Right renal pelvis (tissue), 4 donors: Measurements from ENCODE around the gene CSRNP3. TPM values are rescaled to one million over a fixed set of nuclear protein-coding genes. Genes with fewer than 3 reads are reported as not detected.

Experiments used
- DNase-seq, 4 donors: peaks; one replicate each; pipeline ENCODE4 v3.0.0-alpha.2; 2013; ENCODE audit warnings: low read depth in 4 of 4, low spot score in 3 of 4, missing footprints in 1 of 4
- polyA plus RNA-seq, 4 donors: library from polyadenylated mRNA; unstranded; fragments of 120-200 nt; gene quantifications; one replicate each; pipeline ENCODE4 v1.2.1, GENCODE V29; 2013; ENCODE audit not compliant: insufficient read length in 4 of 4

CSRNP3 gene
- polyA plus RNA-seq, 4 donors = 9.0 to 12.4 (median 11.3) TPM

DNA sequence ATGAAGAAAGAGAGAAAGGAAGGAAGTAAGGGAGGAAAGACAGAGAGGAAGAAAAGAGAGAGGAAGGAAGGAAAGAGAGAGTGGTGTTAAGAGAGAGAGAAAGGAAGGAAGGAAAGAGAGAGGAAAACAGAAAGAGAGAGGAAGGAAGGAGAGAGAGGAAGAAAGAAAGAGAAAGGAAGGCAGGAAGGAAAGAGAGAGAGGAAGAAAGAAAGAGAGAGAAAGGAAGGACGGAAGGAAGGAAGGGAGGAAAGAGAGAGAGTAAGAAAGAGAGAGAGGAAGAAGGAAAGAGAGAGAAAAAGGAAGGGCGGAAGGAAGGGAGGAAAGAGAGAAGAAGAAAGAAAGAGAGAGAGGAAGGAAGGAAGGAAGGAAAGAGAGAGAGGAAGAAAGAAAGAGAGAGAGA lies 197.1 kb downstream of the CSRNP3 start:
- no peak for DNase-seq

DNA sequence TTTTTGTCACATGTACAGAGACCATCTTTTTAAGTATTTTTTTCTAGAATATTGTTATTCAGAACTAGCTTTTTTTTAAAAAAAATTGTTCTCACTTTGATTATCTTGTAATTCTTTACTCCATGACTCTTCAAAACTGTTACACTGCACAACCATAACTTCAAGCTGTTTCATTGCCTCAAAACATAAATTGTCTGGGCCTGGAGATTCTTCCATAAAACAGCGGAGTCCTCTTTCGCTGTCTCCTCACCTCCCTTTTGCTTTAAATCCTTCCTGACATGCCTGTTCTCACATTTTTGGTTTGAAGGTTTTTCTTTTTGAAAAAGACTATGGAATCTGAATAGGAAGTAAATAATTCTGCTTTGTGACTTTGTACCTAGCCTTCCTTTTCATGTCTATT lies 197.9 kb downstream of the CSRNP3 start:
- no peak for DNase-seq

DNA sequence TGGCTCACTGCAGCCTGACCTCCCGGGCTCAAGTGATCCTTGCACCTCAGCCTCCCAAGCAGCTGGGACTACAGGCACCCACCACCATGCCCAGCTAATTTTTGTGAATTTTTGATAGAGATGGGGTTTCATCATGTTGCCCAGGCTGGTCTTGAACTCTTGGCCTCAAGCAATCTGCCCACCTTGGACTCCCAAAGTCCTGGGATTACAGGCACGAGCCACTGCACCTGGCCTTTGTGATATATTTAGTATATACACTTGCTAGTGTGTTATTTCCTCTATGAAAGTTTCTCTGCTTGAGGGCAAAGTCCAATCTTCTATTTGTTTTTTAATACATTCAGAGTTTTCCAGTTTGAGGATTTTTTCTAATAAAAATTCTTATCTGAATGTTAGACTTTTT lies 205.3 kb downstream of the CSRNP3 start:
- no peak for DNase-seq

DNA sequence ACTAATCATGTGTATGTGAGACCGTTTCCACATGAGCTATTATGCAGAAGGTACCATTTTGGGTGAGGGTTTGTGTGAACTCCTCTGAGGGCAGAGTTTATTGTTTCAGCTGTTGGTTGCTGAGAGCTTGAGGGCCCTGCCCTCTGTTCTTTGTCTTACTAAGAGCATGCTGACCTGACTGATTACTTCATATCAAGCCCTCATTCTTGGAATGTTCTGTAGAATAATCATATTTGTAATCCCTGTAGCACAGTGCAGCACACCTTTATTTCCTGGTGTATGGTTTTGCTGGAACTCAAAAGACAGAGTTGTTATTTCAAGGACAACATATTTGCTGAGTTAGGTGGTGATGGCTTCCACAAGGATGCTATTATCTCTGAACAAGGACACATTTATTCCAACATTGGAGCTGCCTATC lies 206.1 kb downstream of the CSRNP3 start:
- no peak for DNase-seq

DNA sequence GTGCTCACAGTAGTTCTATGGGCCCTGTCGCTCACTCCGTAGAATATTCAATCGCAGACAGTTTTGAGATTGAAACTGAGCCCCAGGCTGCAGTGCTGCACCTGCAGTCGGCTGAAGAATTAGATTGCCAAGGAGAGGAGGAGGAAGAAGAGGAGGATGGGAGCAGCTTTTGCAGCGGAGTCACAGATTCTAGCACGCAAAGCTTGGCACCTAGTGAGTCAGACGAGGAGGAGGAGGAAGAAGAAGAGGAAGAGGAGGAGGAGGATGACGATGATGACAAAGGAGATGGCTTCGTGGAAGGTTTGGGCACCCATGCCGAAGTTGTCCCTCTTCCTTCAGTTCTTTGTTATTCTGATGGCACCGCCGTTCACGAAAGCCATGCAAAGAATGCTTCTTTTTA lies 209.4 kb downstream of the CSRNP3 start:
- no peak for DNase-seq

DNA sequence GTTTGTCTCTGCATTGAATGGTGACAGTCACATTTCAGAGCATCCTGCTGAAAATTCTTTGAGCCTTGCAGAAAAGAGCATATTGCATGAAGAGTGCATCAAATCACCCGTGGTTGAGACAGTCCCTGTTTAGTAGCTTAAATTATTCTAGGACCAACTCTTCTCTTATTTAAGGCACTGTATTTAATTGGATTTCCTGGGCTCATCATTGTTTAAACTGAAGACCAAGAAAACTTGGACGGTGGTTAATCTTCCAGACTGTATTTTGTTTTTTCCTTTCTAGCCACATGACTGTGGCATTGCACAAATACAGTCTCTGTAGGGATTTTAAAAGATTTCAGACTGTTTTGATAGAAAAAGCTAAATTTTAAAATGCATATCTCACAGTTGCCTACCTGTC lies 210.1 kb downstream of the CSRNP3 start:
- no peak for DNase-seq

DNA sequence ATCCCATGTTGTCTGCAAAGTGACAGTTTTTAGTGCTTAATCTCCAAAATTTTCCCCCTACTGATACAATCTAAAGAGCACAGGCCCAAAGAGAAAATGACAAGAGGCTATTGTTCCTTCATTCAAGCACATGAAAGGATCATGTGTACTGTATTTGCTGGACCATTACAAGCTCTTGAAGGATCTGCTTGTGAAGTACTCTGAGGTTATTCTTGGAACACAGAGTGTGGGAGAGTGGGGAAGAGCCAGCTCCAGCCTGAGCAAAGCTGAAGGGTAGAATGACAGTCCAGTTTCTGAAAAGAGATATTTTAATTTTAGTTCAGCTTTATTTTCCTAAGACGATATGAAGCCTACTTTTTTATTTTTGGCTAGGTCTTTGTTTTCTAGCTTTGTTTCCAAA lies 212.3 kb downstream of the CSRNP3 start:
- no peak for DNase-seq

DNA sequence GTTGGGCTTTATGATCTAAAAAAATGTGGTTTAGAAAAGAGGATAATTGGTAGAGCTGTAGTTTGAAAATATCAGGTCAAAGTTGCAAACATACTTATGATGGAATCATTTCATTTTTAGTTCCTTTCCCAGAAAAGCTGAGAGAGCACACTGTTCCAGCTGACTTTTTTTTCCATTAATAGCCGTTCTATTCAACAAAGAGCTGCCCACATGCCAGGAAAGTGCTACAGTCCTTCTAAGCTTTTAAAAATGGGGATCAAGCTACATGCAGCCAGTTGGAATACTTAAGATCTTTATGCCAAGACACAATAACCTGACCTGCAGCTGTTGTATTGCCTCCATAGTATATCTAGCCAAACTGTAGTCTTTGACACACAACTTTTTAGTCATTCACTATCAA lies 213.0 kb downstream of the CSRNP3 start:
- no peak for DNase-seq

DNA sequence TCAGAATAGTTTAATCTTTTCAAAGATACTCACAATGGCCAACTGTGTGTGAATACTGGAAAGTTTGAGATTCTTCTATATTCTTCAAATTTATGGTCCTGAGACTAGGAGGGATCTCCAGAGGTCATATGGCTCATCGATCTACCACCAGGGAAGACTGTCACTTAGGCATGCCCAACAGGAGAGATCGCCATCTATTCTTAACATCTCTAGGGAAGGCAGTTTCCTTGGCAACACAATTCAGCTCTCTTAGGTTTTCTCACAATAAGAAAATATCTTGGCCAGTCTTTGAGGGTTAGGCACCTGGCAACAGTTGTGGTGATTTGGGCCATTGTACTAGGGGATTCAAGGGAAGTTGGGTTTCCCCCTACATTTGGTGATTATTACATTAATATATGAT lies 217.3 kb downstream of the CSRNP3 start:
- DNase-seq = no peak

DNA sequence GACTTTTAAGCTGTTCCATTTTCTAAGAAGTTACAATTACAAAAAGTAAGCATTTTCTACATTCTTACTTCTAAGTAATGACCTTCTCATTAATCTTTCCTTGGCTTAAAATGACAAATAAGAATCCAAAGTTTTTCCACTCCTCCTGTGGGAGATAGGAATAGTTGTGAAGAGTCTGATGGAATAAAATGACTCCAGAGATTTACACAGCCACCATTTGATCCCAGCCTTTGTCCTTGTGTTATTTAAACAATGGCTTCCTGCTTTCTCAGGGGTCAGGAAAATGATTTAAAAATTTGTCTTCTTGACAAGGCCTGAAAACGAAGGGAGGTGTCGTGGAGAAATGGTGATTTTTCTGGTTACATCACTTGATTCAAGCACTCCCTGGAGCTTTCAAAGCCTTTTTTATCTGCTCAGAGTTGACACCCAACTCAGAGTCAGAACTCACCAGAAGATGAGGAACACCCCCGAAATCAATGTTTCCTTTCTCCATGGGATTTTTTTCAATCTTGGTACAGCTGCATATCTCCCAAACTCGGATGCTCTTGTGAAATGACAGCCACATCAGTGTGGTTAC lies 218.0 kb downstream of the CSRNP3 start:
- no peak for DNase-seq

DNA sequence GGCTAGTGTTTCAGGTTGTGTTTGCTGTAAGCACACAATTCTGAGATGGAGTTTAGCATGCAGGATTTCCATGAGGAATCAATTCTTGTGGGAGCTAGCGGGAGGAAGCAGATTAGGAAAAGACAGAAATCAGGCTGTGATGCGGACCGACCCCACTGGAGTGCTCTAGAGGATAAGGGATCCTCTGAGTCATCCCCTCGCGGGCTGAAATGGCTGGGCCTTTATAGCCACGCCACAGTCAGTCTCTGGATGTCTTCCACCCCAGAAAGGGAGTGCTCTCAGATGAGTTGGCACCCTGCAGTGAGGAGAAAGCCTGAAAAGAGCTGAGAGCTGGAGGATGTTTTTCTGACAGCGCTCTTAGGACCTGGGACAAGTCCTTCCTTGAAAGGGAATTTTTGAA lies 222.1 kb downstream of the CSRNP3 start:
- DNase-seq = no peak

DNA sequence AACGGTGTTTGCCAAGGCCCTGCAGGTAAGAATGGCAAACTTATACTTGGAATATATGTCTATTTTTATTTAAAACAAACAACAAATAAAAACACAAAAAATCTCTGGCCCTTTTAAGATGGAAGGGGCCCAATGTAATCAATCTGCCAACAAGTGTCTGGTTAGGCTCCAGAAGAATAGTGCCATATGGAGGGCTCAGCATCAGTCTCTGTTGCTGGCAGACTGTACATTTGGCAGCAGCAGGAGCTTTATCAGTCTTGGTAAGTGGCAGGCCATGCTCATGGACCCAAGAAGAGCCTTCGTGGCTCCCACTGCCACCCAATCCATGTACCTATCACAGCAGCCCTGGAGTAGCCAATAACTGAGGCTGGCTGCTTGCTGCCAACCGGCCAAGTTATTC lies 223.4 kb downstream of the CSRNP3 start:
- DNase-seq = no peak

DNA sequence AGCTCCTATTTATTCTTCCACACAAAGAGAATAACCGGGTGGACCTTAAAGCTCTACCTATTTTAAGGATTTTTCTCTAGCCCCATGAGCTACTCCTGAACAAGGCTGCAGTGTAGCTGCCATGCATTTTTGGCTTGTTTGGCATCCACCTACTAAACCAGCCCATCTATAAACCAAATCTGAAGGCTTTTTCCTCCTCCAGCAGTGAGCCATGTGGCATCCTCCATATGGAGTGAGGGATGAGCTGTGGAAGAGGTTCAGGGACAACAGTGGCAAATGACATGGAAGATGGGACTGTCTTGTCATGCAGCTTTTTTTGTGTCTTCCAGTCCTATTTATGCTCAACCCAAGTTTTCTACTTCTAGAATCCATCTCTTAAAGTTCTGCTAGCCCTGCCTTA lies 224.3 kb downstream of the CSRNP3 start:
- no peak for DNase-seq

DNA sequence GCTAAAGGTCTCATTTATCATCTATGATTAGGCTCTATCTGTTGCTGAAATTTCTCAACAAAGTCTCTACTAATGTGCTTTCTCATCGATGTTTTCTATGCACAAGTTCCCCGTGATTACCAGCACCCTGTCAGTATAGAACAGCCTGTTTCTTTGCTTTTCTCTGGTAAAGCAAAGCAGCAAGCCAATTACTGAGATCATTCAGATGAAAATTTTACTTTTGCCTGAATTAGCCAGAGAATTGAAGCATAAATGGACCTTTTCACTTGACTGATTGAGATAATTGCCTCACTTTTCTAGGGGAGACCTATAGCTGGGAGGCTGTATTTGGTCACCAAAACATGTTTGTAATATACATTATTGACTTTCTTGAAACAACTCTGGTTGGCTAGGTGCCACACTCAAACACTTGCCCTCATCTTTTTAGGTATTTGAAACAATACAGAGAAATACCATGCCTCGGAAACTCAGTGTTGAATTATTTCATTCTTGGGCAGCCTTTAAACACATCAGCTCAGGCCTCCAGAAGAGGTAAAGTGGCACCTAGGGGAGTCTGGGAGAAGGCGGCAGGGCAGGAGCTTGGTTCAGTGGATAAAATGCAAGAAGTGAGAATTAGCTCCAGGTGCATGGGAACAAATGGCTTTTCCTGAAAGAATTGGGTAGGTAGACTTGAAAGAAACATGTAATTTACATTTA lies 228.4 kb downstream of the CSRNP3 start:
- no peak for DNase-seq

DNA sequence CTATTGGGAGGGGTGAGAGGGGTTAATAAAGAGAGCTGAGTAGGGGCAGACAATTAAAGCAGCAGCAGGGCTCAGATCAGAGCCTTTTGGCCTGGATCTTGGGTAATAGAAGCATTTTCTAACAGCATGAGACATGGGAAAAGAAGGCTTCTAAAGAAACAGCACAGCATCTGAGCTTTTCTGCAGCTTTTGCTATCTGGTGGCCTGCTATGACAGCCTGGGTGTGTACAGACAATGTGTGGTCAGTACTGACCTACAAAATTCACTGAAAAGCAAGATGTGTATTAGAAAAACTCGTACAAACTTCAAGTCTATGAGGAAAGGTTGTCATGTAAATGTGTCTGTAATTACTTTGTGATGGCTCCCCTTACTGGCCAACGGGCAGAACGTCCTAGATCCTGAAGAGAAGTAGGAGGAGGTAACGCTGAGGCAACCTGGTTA lies 229.0 kb downstream of the CSRNP3 start:
- DNase-seq = peak; percentile 22 to 49 (median 30)

DNA sequence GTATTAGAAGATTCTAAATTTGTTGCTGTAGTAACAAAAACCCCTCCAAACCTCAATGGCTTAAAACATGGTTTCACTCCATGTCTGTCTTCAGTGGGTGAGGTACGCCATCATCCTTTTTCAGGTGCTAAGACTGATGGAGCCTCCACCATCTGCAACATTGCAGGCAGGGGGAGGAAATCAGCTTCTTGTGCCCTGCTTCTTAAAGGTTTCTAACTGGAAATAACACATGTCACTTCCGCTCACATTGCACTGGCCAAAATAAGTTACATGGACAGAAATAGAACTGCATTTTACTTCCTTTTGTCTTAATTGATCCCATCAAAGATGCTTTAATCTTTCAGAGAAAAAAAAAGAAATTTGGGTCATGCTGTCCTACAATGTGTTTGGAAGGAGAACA lies 230.4 kb downstream of the CSRNP3 start:
- DNase-seq = no peak

DNA sequence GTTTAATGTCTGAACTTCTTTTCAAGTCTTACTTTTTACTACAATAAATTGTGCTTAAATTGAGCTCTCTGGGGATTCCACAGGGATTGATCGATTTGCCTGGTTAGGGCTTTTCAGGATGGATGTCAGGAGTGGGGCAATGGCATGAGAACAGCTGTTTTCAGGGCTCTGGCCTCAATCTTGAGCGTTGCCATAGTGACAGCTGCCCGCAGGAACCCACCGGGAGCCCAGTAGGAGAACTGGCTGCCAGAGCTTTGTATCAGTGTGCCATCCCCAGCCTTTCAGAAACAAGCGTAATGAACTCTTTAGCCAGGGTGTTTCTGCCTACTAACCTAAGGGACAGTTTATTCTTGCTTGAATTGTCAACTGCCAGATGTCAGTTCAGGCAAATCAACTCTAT lies 231.0 kb downstream of the CSRNP3 start:
- no peak for DNase-seq

DNA sequence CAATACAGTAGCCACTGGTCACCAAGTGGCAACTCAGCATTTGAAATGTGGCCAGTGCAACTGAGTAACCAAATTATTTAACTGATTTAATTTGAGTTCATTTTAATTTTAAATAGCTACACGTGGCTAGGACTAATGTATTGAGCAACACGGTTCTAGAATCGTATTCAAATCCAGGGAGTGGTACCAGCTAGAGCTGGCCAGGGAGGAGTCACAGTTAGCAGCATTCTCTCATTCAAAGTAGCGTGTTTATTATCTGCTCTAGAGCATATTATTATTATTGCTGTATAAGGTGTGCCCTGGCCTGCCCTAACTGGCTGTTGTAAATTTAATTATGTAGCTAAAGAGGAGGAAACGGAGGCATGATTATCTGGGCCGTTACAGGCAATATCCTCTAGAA lies 231.6 kb downstream of the CSRNP3 start:
- no peak for DNase-seq

DNA sequence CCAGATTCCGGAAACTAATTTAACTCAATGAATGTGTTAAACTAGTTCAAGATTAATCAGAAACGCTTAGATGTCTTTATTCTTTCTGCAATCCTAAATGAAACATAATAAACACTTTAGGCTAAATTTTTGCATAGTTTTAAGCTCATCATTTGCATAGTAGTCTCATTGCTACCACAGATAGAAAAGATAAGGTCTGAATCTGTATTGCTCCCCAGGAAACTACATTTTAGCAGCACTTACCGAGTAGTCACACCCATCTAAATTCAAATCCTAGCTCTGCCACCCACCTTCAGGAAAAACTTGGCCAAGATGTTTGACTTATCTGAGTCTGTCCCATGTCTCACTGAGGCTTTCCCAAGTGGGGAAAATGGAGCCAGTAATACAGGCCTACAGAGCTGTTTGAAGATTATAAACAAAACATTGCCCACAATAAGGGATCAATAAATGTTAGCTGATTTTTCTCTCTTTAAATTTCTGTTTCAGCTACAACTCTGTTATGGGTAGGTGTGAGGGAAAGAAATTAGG lies 237.5 kb downstream of the CSRNP3 start:
- no peak for DNase-seq

DNA sequence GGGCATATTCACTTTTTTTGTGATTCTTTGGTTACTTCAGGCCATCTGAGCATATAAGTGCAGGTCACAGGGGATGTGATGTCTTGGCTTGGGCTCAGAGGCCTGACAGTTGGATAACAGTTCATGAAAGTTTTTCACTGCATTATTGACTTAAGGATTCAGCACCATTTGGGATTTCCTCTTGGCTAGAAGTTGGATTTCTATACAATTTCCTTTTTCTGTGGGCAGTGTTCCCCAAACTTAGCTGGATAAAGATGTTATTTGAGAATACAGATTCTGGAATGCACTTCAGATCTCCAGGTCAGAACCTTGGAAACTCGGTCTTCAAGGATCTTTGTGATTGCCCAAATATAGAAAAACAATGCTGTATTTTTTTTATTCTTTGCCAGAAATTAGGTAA lies 246.6 kb downstream of the CSRNP3 start:
- DNase-seq = no peak

DNA sequence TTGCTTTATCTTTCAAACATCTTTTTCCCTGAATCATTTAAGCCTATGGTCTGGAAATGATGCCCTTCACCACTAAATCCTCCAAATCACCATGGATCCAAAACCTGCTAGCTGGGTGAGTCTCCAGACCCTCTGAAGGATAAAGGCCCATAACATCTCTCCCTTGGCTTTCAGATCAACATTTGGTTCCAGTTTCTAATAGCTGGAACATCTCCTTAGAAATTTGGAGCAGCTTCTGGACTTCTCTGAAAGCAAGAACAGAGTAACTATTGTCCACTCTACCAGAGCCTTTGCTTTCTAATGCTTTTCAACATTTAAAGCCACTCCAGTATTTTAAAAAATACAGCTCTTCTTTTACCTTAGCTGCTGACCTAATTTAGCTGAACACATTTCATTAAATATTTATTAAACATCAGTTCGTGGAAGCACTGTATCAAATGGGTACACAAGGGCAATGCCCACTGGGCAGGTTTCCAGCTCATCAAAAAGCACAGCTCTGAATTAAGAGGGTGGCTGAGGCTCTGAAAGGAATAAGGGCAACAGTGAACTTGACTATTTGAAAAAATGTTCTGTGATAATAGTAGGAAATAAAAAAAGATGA lies 249.2 kb downstream of the CSRNP3 start:
- DNase-seq = no peak

DNA sequence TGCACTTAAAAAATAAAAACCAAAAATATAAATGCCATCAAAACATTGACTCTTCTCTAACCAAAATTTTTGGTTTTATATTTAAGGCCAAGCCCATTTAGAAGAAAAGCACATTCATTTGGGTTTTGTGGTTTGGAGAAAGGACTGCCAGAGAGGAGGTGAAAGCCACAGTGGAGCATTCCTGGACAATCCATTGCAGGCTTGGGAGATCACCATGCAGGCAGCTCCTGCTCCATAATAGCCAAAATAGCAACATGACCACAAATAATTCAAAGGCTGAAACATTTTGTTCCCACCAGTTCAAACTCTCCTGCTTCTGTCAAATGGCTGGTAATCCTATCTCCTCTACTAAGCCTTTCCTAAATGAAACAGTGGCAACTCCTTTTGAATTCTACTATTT lies 251.0 kb downstream of the CSRNP3 start:
- DNase-seq = no peak
